ENCODE data around the gene NRBP1.

DNA sequence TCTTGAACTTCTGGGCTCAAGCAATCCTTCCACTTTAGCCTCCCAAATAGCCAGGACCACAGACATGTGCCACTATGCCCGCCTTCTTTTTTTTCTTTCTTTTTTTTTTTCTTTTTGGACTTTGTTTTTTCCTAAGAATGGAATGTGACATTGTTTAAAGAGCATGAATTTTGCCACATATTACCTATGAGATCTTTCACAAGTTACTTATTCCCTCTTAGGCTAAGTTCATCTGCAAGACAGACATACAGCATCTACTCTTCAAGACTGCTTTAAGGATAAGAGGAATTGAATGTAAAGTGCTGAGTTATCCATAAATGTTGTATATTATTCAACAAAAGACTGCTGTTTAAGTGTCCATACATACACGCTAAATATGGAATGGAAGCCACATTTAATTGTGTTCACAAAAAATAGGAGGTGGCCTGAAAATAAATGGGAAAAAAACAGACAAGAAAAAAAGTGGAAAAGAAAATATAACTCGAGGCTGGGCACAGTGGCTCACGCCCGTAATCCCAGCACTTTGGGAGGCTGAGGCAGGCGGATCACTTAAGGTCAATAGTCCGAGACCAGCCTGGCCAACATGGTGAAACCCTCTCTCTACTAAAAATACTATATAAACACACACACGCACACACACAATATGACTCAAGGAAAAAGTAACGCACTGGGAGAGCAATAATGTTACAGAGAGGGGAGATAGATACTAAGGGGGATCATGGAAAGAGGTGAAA, 15.8 kb upstream of the NRBP1 start:
- TF ChIP-seq, protein P1, sequence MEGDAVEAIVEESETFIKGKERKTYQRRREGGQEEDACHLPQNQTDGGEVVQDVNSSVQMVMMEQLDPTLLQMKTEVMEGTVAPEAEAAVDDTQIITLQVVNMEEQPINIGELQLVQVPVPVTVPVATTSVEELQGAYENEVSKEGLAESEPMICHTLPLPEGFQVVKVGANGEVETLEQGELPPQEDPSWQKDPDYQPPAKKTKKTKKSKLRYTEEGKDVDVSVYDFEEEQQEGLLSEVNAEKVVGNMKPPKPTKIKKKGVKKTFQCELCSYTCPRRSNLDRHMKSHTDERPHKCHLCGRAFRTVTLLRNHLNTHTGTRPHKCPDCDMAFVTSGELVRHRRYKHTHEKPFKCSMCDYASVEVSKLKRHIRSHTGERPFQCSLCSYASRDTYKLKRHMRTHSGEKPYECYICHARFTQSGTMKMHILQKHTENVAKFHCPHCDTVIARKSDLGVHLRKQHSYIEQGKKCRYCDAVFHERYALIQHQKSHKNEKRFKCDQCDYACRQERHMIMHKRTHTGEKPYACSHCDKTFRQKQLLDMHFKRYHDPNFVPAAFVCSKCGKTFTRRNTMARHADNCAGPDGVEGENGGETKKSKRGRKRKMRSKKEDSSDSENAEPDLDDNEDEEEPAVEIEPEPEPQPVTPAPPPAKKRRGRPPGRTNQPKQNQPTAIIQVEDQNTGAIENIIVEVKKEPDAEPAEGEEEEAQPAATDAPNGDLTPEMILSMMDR (IDR thresholded peaks at IDR 0.05): no peak
- no peak for TF ChIP-seq POLR2A (IDR thresholded peaks at IDR 0.05)
- TF ChIP-seq POLR2AphosphoS5 (IDR thresholded peaks at IDR 0.05): no peak

Data from stomach (tissue), 4 donors.